Gastrocnemius medialis (tissue), 4 donors: ENCODE results near the gene SCGB1C1.

Source experiments
- POLR2A ChIP-seq, 2 donors: fragments of 450-650 bp; IDR thresholded peaks; one replicate each; pipeline ENCODE4 v1.6.1; 2017; ENCODE audit warnings: antibody characterized with exemption in 2 of 2, mild to moderate bottlenecking in 2 of 2, moderate library complexity in 2 of 2
- TF ChIP-seq, protein P1 (sequence below), 5 experiments: fragments of 450-650 bp in 3 of 5; fragments of 200-600 bp in 2 of 5; sonication (generic) in 2 of 5; IDR thresholded peaks in 4 of 5; conservative IDR thresholded peaks in 1 of 5; 1 replicate in 4 of 5; 2 replicates in 1 of 5; pipeline ENCODE4 v1.5.1; 2016 to 2019; ENCODE audit warnings: antibody characterized with exemption in 5 of 5, mild to moderate bottlenecking in 3 of 5, moderate library complexity in 3 of 5

GRCh38 chr11:206526-207207, 13.8 kb downstream of the SCGB1C1 start:
- TF ChIP-seq, protein P1, sequence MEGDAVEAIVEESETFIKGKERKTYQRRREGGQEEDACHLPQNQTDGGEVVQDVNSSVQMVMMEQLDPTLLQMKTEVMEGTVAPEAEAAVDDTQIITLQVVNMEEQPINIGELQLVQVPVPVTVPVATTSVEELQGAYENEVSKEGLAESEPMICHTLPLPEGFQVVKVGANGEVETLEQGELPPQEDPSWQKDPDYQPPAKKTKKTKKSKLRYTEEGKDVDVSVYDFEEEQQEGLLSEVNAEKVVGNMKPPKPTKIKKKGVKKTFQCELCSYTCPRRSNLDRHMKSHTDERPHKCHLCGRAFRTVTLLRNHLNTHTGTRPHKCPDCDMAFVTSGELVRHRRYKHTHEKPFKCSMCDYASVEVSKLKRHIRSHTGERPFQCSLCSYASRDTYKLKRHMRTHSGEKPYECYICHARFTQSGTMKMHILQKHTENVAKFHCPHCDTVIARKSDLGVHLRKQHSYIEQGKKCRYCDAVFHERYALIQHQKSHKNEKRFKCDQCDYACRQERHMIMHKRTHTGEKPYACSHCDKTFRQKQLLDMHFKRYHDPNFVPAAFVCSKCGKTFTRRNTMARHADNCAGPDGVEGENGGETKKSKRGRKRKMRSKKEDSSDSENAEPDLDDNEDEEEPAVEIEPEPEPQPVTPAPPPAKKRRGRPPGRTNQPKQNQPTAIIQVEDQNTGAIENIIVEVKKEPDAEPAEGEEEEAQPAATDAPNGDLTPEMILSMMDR (IDR thresholded peaks at IDR 0.05 in 4 of 5, conservative IDR thresholded peaks at IDR 0.05 in 1 of 5) = no peak
- no peak for TF ChIP-seq POLR2A (IDR thresholded peaks at IDR 0.05)
